ENCODE measurements around the gene ITPR3. TPM values are rescaled to one million over a fixed set of nuclear protein-coding genes. Genes with fewer than 3 reads are reported as not detected.

Gene ITPR3
- total and polyA plus RNA-seq, 4 donors = 0.49 to 2.8 (median 0.71) TPM

DNA sequence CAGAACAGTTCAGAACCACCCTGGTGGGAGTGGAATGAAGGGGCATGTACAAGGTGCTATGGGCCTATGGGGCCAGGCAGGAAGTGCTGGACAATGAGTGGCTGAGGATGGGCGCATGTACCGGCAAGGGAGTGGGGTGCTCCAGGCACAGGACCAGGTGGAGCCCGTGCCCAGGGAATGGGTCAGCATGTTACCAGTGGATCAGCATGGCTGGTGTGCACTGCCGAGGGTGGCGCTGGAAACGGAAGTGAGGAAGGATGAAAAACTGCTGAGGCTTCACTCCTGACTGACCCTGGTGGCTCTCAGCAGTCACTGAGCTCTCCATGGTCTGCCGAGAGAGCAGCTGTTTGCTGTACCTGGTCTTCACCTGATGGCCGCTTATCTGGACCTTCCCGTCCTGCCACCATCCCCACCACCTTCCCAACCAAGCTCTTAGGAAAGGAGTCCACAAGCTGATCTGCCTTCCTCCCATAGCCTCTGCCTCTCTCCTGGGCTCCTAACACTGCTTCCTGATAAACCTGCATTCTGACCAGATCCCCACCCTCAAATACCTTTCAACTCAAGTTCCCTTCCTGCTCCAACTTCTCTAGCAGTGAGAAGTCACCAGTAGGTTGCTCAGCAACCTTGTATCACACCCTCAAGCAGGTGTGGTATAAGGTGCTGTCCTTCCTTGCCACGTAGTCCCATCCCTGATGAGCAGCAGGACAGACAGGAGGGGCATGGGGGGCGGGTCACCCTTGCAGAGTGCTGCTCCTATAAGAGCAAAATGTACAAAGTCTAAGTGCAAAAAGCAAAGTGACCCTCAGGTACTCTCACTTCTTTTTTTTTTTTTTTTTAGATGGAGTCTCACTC lies 83.3 kb downstream of the ITPR3 start:
- WGBS = 90% methylated on average over 11 of the region's 11 CpGs
- no peak for TF ChIP-seq EGR1 (IDR thresholded peaks at IDR 0.05; ENCODE audit: low read depth in 2 of 2)
- no peak for TF ChIP-seq GABPA (IDR thresholded peaks at IDR 0.05 in 1 of 2, conservative IDR thresholded peaks at IDR 0.05 in 1 of 2)
- no peak for TF ChIP-seq TAF1 (conservative IDR thresholded peaks at IDR 0.05)
- no peak for TF ChIP-seq FOXA2 (IDR thresholded peaks at IDR 0.05)
- TF ChIP-seq, protein P1, sequence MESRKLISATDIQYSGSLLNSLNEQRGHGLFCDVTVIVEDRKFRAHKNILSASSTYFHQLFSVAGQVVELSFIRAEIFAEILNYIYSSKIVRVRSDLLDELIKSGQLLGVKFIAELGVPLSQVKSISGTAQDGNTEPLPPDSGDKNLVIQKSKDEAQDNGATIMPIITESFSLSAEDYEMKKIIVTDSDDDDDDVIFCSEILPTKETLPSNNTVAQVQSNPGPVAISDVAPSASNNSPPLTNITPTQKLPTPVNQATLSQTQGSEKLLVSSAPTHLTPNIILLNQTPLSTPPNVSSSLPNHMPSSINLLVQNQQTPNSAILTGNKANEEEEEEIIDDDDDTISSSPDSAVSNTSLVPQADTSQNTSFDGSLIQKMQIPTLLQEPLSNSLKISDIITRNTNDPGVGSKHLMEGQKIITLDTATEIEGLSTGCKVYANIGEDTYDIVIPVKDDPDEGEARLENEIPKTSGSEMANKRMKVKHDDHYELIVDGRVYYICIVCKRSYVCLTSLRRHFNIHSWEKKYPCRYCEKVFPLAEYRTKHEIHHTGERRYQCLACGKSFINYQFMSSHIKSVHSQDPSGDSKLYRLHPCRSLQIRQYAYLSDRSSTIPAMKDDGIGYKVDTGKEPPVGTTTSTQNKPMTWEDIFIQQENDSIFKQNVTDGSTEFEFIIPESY (IDR thresholded peaks at IDR 0.05) = no peak
- TF ChIP-seq, protein P2, sequence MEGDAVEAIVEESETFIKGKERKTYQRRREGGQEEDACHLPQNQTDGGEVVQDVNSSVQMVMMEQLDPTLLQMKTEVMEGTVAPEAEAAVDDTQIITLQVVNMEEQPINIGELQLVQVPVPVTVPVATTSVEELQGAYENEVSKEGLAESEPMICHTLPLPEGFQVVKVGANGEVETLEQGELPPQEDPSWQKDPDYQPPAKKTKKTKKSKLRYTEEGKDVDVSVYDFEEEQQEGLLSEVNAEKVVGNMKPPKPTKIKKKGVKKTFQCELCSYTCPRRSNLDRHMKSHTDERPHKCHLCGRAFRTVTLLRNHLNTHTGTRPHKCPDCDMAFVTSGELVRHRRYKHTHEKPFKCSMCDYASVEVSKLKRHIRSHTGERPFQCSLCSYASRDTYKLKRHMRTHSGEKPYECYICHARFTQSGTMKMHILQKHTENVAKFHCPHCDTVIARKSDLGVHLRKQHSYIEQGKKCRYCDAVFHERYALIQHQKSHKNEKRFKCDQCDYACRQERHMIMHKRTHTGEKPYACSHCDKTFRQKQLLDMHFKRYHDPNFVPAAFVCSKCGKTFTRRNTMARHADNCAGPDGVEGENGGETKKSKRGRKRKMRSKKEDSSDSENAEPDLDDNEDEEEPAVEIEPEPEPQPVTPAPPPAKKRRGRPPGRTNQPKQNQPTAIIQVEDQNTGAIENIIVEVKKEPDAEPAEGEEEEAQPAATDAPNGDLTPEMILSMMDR (IDR thresholded peaks at IDR 0.05; ENCODE audit: low read depth, low read length, missing input control) = no peak
- TF ChIP-seq YY1 (IDR thresholded peaks at IDR 0.05) = no peak
- no peak for TF ChIP-seq RXRA (IDR thresholded peaks at IDR 0.05)
- TF ChIP-seq HNF4G (IDR thresholded peaks at IDR 0.05) = no peak
- TF ChIP-seq FOXA1 (IDR thresholded peaks at IDR 0.05) = no peak
- TF ChIP-seq, protein P3, sequence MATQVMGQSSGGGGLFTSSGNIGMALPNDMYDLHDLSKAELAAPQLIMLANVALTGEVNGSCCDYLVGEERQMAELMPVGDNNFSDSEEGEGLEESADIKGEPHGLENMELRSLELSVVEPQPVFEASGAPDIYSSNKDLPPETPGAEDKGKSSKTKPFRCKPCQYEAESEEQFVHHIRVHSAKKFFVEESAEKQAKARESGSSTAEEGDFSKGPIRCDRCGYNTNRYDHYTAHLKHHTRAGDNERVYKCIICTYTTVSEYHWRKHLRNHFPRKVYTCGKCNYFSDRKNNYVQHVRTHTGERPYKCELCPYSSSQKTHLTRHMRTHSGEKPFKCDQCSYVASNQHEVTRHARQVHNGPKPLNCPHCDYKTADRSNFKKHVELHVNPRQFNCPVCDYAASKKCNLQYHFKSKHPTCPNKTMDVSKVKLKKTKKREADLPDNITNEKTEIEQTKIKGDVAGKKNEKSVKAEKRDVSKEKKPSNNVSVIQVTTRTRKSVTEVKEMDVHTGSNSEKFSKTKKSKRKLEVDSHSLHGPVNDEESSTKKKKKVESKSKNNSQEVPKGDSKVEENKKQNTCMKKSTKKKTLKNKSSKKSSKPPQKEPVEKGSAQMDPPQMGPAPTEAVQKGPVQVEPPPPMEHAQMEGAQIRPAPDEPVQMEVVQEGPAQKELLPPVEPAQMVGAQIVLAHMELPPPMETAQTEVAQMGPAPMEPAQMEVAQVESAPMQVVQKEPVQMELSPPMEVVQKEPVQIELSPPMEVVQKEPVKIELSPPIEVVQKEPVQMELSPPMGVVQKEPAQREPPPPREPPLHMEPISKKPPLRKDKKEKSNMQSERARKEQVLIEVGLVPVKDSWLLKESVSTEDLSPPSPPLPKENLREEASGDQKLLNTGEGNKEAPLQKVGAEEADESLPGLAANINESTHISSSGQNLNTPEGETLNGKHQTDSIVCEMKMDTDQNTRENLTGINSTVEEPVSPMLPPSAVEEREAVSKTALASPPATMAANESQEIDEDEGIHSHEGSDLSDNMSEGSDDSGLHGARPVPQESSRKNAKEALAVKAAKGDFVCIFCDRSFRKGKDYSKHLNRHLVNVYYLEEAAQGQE (IDR thresholded peaks at IDR 0.05) = no peak
- TF ChIP-seq NR2F2 (IDR thresholded peaks at IDR 0.05) = no peak
- no peak for TF ChIP-seq JUND (IDR thresholded peaks at IDR 0.05)
- TF ChIP-seq HNF4A (conservative IDR thresholded peaks at IDR 0.05) = no peak
- no peak for TF ChIP-seq SP1 (IDR thresholded peaks at IDR 0.05)
- no peak overlapping the region for H3K9ac ChIP-seq (ENCODE audit: low read depth in 1 of 2, low read length in 2 of 2)
- no peak overlapping the region for H3K4me3 ChIP-seq (ENCODE audit: low read depth in 1 of 3, low read length in 3 of 3)
- DNase-seq (ENCODE audit: low spot score) = no peak
- H3K36me3 ChIP-seq (ENCODE audit: control insufficient read depth in 4 of 4, insufficient read depth in 3 of 4, low read depth in 1 of 4, low read length in 3 of 4) = peaks cover under 1 to 8% (median 3%) of the 10 kb centered on the region in 4 donors
- H3K27ac ChIP-seq (ENCODE audit: low read depth in 1 of 2, low read length in 2 of 2) = no peak overlapping the region
- no peaks in the 10 kb centered on the region for H3K4me1 ChIP-seq (ENCODE audit: control insufficient read depth in 4 of 4, insufficient read depth in 4 of 4, low read length in 3 of 4)
- H3K27me3 ChIP-seq (ENCODE audit: control insufficient read depth in 4 of 4, insufficient read depth in 4 of 4, low read length in 3 of 4) = no peaks in the 10 kb centered on the region
- no peaks in the 10 kb centered on the region for H3K9me3 ChIP-seq (ENCODE audit: control insufficient read depth in 4 of 4, low read length in 3 of 4)
